ENCODE measurements around the gene MSH5. TPM values are rescaled to one million over a fixed set of nuclear protein-coding genes. Genes with fewer than 3 reads are reported as not detected.
"Not testable (repeated sequence)": the region's sequence is repeated elsewhere in the genome, so short reads cannot be mapped to it uniquely, and the experiment has no call there.

Gene MSH5
- total RNA-seq, 2 experiments from 2014 or later: 13.6 to 13.7 TPM

DNA sequence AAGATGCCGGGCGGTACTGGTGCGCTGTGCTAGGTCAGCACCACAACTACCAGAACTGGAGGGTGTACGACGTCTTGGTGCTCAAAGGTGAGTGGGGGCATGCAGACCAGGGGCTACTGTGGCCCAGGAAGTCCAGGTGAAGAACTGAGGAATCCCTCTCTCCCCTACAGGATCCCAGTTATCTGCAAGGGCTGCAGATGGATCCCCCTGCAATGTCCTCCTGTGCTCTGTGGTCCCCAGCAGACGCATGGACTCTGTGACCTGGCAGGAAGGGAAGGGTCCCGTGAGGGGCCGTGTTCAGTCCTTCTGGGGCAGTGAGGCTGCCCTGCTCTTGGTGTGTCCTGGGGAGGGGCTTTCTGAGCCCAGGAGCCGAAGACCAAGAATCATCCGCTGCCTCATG is 32.1 kb upstream of the MSH5 start:
- intact Hi-C loops (cut with DNase I, micrococcal nuclease): no loop called here
- TF ChIP-seq, protein P1, sequence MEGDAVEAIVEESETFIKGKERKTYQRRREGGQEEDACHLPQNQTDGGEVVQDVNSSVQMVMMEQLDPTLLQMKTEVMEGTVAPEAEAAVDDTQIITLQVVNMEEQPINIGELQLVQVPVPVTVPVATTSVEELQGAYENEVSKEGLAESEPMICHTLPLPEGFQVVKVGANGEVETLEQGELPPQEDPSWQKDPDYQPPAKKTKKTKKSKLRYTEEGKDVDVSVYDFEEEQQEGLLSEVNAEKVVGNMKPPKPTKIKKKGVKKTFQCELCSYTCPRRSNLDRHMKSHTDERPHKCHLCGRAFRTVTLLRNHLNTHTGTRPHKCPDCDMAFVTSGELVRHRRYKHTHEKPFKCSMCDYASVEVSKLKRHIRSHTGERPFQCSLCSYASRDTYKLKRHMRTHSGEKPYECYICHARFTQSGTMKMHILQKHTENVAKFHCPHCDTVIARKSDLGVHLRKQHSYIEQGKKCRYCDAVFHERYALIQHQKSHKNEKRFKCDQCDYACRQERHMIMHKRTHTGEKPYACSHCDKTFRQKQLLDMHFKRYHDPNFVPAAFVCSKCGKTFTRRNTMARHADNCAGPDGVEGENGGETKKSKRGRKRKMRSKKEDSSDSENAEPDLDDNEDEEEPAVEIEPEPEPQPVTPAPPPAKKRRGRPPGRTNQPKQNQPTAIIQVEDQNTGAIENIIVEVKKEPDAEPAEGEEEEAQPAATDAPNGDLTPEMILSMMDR (IDR thresholded peaks at IDR 0.05): no peak
- POLR2A ChIA-PET: interaction anchor here (1.8 kb wide), 1 partner anchor 88 kb away, joined by 5 read pairs; no protein-coding TSS in a partner anchor

DNA sequence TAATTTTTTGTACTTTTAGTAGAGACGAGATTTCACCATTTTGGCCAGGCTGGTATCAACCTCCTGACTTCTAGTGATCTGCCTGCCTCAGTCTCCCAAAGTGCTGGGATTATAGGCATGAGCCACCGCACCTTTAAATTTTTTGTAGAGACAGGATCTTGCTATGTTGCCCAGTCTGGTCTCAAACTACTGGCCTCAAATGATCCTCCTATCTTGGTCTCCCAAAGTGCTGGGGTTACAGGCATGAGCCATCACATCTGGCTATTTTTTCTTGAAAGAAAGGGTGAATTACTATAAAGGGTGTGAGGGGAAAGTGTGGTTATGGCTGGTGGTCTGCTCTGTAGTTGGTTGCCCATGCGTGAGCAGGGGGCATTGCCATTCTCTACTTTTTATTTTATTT is 31.6 kb upstream of the MSH5 start:
- Mint-ChIP-seq H3K27me3 (no peaks in the 10 kb centered on the region), H3K27ac (no peak overlapping the region), H3K4me1 (ENCODE audit: low read depth) (peaks cover 12% of the 10 kb centered on the region), H3K4me3 (no peak overlapping the region), H3K36me3 (ENCODE audit: low read depth) (no peaks in the 10 kb centered on the region), H3K9me3 (no peaks in the 10 kb centered on the region)
- POLR2A ChIA-PET: interaction anchor here (1.8 kb wide), 1 partner anchor 88 kb away, joined by 5 read pairs; no protein-coding TSS in a partner anchor
- intact Hi-C loops (cut with DNase I, micrococcal nuclease): no loop called here
- Histone ChIP-seq H3K4me1 (ENCODE audit: insufficient read depth, low read length) (peaks cover 20% of the 10 kb centered on the region), H3K36me3 (ENCODE audit: insufficient read depth, low read length) (no peaks in the 10 kb centered on the region), H3K27me3 (ENCODE audit: control insufficient read depth in 1 of 2, insufficient read depth in 2 of 2, low read length in 2 of 2) (no peaks in the 10 kb centered on the region), H3K27ac (ENCODE audit: low read depth in 1 of 2, low read length in 2 of 2) (no peak overlapping the region), H3K9me3 (ENCODE audit: control insufficient read depth in 1 of 2, insufficient read depth in 1 of 2, low read length in 2 of 2) (no peaks in the 10 kb centered on the region), H3K4me3 (ENCODE audit: low read length) (no peak overlapping the region)
- DNase-seq: no peak
- TF ChIP-seq, protein P1 (IDR thresholded peaks at IDR 0.05): no peak
- no peak for ATAC-seq (ENCODE audit: poor library complexity)
- CTCF ChIA-PET: no interaction called here

More for the DNA sequence above, 32.1 kb upstream of the MSH5 start:
- H3K27me3 ChIP-seq (ENCODE audit: control insufficient read depth in 1 of 2, insufficient read depth in 2 of 2, low read length in 2 of 2): no peaks in the 10 kb centered on the region
- Mint-ChIP-seq H3K36me3 (ENCODE audit: low read depth) (peaks cover 2% of the 10 kb centered on the region), H3K4me3 (no peak overlapping the region), H3K9me3 (no peaks in the 10 kb centered on the region), H3K4me1 (ENCODE audit: low read depth) (peaks cover 13% of the 10 kb centered on the region), H3K27ac (no peak overlapping the region), H3K27me3 (no peaks in the 10 kb centered on the region)
- no peak for DNase-seq
- no peaks in the 10 kb centered on the region for H3K36me3 ChIP-seq (ENCODE audit: insufficient read depth, low read length)
- H3K4me3 ChIP-seq (ENCODE audit: low read length): no peak overlapping the region
- no peak overlapping the region for H3K27ac ChIP-seq (ENCODE audit: low read depth in 1 of 2, low read length in 2 of 2)
- CTCF ChIA-PET: no interaction called here
- H3K4me1 ChIP-seq (ENCODE audit: insufficient read depth, low read length): peaks cover 20% of the 10 kb centered on the region
- H3K9me3 ChIP-seq (ENCODE audit: control insufficient read depth in 1 of 2, insufficient read depth in 1 of 2, low read length in 2 of 2): no peaks in the 10 kb centered on the region
- ATAC-seq (ENCODE audit: poor library complexity): no peak

DNA sequence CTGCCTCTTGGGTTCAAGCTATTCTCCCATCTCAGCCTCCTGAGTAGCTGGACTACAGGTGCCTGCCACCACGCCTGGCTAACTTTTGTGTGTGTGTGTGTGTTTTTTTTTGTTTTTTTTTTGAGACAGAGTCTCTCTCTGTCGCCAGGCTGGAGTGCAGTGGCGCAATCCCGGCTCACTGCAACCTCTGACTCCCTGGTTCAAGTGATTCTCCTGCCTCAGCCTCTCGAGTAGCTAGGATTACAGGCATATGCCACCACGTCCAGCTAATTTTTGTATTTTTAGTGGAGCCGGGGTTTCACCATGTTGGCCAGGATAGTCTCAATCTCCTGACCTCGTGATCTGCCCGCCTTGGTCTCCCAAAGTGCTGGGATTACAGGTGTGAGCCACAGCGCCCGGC is 30.6 kb upstream of the MSH5 start:
- intact Hi-C loops (cut with DNase I, micrococcal nuclease); H3K4me3 Mint-ChIP-seq; H3K9me3 ChIP-seq (ENCODE audit: control insufficient read depth in 1 of 2, insufficient read depth in 1 of 2, low read length in 2 of 2); H3K27ac ChIP-seq (ENCODE audit: low read depth in 1 of 2, low read length in 2 of 2); H3K9me3 Mint-ChIP-seq; H3K27me3 ChIP-seq (ENCODE audit: control insufficient read depth in 1 of 2, insufficient read depth in 2 of 2, low read length in 2 of 2); ATAC-seq (ENCODE audit: poor library complexity); H3K27me3 Mint-ChIP-seq; H3K36me3 ChIP-seq (ENCODE audit: insufficient read depth, low read length); H3K4me3 ChIP-seq (ENCODE audit: low read length); CTCF ChIA-PET; H3K27ac Mint-ChIP-seq; DNase-seq; H3K36me3 Mint-ChIP-seq (ENCODE audit: low read depth): not testable (repeated sequence)
- H3K4me1 ChIP-seq (ENCODE audit: insufficient read depth, low read length): peaks cover 14% of the 10 kb centered on the region
- H3K4me1 Mint-ChIP-seq (ENCODE audit: low read depth): peaks cover 14% of the 10 kb centered on the region
- POLR2A ChIA-PET: interaction anchor here (0.6 kb wide), 1 partner anchor 112 kb away, joined by 3 read pairs; no protein-coding TSS in a partner anchor

Data from CD4-positive, alpha-beta T cell (primary cell).